A549 treated with dexamethasone at 1 μM for 4 hours (cell line): Measurements from ENCODE around the gene LSP1. TPM values are rescaled to one million over a fixed set of nuclear protein-coding genes. Genes with fewer than 3 reads are reported as not detected.

Source experiments
- total RNA-seq: library from RNA; stranded (reverse); fragments of 200-300 nt; extraction: Qiagen RNA extraction; gene quantifications from 5 replicates; pipeline ENCODE4 v1.2.3, GENCODE V29; 2022

Gene LSP1, protein sequence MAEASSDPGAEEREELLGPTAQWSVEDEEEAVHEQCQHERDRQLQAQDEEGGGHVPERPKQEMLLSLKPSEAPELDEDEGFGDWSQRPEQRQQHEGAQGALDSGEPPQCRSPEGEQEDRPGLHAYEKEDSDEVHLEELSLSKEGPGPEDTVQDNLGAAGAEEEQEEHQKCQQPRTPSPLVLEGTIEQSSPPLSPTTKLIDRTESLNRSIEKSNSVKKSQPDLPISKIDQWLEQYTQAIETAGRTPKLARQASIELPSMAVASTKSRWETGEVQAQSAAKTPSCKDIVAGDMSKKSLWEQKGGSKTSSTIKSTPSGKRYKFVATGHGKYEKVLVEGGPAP
- 1.6 to 2.9 TPM (median 2.0 TPM) in 5 replicates for total RNA-seq

DNA sequence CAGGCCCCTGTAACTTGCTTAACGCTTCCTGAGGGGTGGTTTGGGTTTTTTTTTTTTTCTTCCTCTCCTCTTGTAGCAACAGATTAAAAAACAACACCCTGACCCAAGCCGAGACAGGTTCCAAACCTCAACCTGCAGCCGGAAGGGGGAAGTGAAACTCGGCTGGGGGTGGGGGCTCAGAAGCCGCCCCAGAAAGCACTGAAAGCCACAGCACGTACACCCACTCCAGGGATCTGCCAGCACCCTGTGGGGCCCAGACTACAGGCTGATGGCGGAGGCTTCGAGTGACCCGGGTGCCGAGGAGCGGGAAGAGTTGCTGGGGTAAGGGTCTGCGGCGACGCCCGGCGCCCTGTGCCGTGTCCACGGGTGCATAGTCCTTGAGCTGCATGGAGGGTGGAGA is at the start of gene LSP1:
Gene LSP1, plus strand, starts transcription at position 208 of the 400 bp plus-strand sequence. Its CDS starts 61 bp downstream, at position 269.

DNA sequence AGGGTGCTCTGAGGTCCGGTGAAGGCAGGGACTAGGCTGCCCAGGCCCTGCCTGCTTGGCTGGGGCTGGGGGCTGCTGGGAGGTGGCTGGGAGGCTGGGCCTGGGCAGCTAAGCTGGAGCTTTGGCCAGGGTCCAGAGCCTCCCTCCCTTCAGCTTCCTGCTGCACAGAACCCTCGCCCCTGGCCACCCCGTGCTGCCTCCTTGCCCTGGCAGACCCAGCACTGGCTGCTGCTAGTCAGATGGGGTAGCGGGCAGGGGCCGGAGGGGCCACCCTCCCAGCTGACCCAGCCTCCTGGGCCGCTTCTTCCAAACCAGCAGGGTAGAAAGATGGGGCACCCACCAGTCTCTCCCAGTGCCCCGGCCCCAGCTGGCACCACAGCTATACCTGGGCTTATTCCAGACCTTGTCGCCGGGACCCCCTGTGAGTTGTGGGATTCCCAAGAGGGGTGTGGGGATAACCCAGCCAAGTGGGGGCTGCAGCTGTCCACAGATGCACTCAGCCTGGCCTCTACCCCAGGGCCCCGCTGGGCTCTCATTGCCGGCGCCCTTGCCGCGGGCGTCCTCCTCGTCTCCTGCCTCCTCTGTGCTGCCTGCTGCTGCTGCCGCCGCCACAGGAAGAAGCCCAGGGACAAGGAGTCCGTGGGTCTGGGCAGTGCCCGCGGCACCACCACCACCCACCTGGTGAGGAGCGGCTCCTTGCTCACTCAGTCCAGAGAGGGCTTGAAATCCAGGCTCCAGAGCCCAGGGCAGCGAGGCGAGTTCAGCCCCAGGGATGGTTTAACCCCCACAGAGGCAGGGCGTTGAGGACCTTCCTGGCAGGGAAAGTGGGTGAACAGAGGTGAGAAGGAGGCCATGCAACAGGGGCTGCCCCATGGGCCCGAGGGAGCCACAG is 17.9 kb upstream of the LSP1 start, which contains the start of gene SYT8:
Gene SYT8, plus strand, starts transcription at position 212 of the 892 bp plus-strand sequence. Its CDS starts 116 bp downstream, at position 328.

DNA sequence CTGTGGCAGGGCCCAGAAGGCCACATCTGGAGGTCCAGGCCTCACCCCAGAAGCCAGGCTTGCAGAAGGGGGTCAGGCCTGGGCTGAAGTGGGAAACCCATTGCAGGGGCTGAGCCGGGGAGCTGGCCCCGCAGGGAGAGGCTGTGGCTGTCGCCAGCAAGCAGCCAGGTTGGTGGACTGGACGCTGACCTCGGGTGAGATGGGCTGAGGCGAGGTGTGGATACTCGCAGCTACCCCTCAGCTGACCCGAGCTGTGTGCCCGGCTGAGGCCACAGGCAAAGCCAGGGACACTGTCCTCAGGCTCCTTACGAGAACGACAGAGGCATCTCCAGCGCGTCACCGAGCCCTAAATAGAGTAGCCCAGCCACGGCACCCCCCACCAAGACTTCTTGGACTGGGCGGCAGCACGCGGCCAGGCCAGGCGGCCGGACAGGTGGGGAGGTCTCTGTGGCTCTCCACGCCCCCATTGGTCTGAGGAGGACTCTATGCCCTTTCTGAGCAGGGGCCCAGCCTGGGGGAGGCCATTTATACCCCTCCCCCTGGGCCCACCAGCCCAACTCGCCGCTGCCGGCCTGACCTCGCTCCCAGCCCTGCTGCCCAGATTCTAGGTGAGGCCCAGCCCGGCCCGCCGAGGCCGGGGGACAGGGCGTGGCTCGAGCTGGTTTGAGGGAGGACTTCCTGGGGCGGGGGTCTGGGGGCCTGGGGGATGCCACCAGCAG is 14.3 kb upstream of the LSP1 start, which contains the start of gene TNNI2:
Gene TNNI2, plus strand, starts transcription at position 556 of the 719 bp plus-strand sequence. CDS start 716 bp downstream, outside the sequence.

DNA sequence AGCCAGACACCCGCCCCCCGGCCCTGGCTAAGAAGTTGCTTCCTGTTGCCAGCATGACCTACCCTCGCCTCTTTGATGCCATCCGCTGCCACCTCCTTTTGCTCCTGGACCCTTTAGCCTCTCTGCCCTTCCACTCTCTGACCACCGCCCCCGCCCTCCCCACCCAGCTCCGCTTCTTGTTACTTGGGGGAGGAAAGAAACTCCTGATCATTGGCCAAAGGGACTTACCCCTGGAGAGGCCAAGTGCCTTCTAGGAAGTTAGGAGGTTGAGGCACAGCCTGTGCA is 38.9 kb downstream of the LSP1 start, which contains the start of gene PRR33:
Gene PRR33, minus strand, starts transcription at position 65 of the 285 bp plus-strand sequence. CDS start 1,311 bp downstream, outside the sequence.

DNA sequence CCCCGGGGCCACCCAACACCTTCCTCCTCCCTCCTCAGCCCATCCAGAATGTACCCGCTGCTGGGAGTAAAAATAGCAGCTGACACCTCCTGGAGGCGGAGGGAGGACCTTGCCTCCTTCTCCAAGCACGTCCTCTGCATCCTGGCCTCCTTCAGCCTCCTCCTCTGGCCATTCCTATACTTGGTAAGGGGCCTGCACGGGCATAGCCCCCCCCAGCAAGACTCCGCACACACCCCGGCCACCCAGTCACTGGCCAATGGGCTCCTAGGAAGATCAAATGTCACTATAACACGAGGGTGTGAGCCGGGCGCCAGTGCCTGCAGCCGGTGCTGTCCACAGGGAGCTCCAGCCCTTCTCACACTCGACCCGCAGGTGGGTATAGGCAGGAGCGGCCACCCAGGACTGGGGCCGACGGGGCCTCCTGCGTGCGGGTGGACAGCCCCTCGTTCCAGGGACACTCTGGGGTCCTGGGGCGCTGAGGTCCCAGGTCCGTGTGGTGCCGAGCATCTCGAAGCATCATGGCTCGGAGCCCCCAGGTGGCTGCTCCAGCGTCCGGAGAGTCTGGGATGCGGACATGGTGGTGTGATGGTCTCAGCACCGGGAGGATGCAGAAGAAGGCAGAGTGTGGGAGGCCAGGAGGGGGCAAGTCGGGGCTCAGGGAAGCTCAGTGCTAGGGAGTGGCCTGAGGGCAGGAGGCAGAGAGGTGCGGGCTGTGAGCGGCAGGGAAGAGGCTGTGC is 66.7 kb downstream of the LSP1 start, which contains the start of gene TNNT3:
Gene TNNT3, plus strand, starts transcription at position 313 of the 737 bp plus-strand sequence. CDS start 3,172 bp downstream, outside the sequence.

Other genes with a start within 250 kb of the LSP1 start
- not detected in 5 replicates for gene KRTAP5-3, start 244.6 kb upstream of the LSP1 start, total RNA-seq
- gene KRTAP5-4, start 230.9 kb upstream of the LSP1 start, total RNA-seq: not detected in 5 replicates
- not detected in 5 replicates for gene KRTAP5-5, start 223.3 kb upstream of the LSP1 start, total RNA-seq
- gene KRTAP5-6, start 155.9 kb upstream of the LSP1 start, total RNA-seq: not detected in 5 replicates
- gene IFITM10, start 102.5 kb upstream of the LSP1 start, total RNA-seq: 1.1 to 2.7 TPM (median 1.3 TPM) in 5 replicates
- gene CTSD, start 89.2 kb upstream of the LSP1 start, total RNA-seq: 343 to 631 TPM (median 535 TPM) in 5 replicates
- 0.26 to 0.73 TPM (median 0.42 TPM) in 5 replicates for gene SYT8, start 18.1 kb upstream of the LSP1 start, total RNA-seq
- 0.31 to 0.33 TPM in 2 of 5 replicates, not detected in the others for gene TNNI2, start 14.1 kb upstream of the LSP1 start, total RNA-seq
- not detected in 5 replicates for gene PRR33, start 38.8 kb downstream of the LSP1 start, total RNA-seq
- 0.15 to 0.25 TPM in 2 of 5 replicates, not detected in the others for gene TNNT3, start 66.6 kb downstream of the LSP1 start, total RNA-seq
- gene MRPL23, start 94.2 kb downstream of the LSP1 start, total RNA-seq: 132 to 153 TPM (median 143 TPM) in 5 replicates
- gene H19, start 144.8 kb downstream of the LSP1 start, total RNA-seq: 10.4 to 29.9 TPM (median 23.5 TPM) in 5 replicates